Nephron progenitor cell (in vitro differentiated cells): ENCODE measurements around the gene GLRX5.

Experiments
- DNase-seq: peaks from one replicate; pipeline ENCODE4 v3.0.0; 2021
- H3K27ac Mint-ChIP-seq: 2 replicates; pipeline ENCODE4 v1.8.0; 2021; ENCODE audit warnings: mild to moderate bottlenecking, moderate library complexity, mixed read lengths
- H3K27me3 Mint-ChIP-seq: 2 replicates; pipeline ENCODE4 v1.8.0; 2021; ENCODE audit warnings: mild to moderate bottlenecking, low read depth, mixed read lengths; ENCODE audit not compliant: poor library complexity
- H3K36me3 Mint-ChIP-seq: 2 replicates; pipeline ENCODE4 v1.8.0; 2021; ENCODE audit warnings: low read depth, mixed read lengths
- H3K4me1 Mint-ChIP-seq: 2 replicates; pipeline ENCODE4 v1.8.0; 2021; ENCODE audit warnings: mixed read lengths
- H3K4me3 Mint-ChIP-seq: 2 replicates; pipeline ENCODE4 v1.8.0; 2021; ENCODE audit warnings: mild to moderate bottlenecking, moderate library complexity, mixed read lengths
- H3K9me3 Mint-ChIP-seq: 2 replicates; pipeline ENCODE4 v1.8.0; 2021; ENCODE audit warnings: mild to moderate bottlenecking, moderate library complexity, mixed read lengths
- CTCF ChIP-seq: fragments of 200-600 bp; sonication (generic); IDR thresholded peaks from 2 replicates; pipeline ENCODE4 v1.5.0; 2021; ENCODE audit warnings: antibody characterized with exemption

The GLRX5 gene

DNA sequence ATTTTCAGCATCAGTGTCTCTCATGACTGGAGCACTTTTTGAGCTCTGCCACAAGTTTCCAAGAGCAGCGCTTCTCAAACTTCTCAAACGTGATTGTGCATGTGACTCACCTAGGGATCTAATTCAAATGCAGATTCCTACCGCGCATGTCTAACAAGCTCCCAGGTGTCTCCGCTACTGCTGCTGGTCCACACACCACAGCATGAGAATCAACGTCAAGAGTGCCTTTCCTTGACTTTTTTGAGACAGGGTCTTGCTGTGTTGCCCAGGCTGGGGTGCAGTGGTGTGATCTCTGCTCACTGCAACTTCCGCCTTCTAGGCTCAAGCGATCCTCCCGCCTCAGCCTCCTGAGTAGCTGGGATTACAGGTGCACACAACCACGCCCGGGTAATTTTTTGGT lies 22.4 kb downstream of the GLRX5 start:
- peaks cover 5% of the 10 kb centered on the region for H3K27me3 Mint-ChIP-seq
- no peaks in the 10 kb centered on the region for H3K36me3 Mint-ChIP-seq
- TF ChIP-seq CTCF: no peak
- no peak overlapping the region for H3K4me3 Mint-ChIP-seq
- H3K27ac Mint-ChIP-seq: no peak overlapping the region
- DNase-seq: no peak
- no peaks in the 10 kb centered on the region for H3K4me1 Mint-ChIP-seq
- no peaks in the 10 kb centered on the region for H3K9me3 Mint-ChIP-seq

GRCh38 chr14:95557832-95558231 lies 23.0 kb downstream of the GLRX5 start:
- Mint-ChIP-seq H3K4me3 (no peak overlapping the region), H3K27me3 (peaks cover 7% of the 10 kb centered on the region), H3K4me1 (no peaks in the 10 kb centered on the region), H3K9me3 (no peaks in the 10 kb centered on the region), H3K36me3 (no peaks in the 10 kb centered on the region), H3K27ac (no peak overlapping the region)
- no peak for TF ChIP-seq CTCF
- DNase-seq: no peak

DNA sequence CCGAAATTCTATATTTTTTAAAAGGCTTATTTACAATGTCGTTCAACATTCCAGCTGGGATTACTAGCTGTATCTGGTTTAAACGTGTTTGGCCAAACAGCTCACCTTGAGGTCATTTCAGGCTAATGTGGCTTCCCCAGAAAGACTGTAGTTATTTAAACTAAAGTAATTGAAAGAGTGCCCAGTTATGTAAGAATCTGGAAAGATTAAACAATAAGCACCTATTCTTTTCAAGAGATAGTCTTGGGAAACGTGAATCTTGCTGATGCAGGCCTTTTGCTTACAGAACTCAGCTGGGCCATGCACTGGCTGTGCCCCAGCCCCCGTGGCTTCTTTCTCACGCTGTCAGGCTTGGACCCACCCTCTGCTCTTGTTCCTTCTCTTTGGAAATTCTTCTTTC lies 24.4 kb downstream of the GLRX5 start:
- Mint-ChIP-seq H3K9me3 (no peaks in the 10 kb centered on the region), H3K27ac (no peak overlapping the region)
- no peak for TF ChIP-seq CTCF

GRCh38 chr14:95561001-95561412 lies 26.2 kb downstream of the GLRX5 start:
- H3K4me1 Mint-ChIP-seq: peaks cover 6% of the 10 kb centered on the region
- TF ChIP-seq CTCF: peak; percentile 99
- H3K9me3 Mint-ChIP-seq: no peaks in the 10 kb centered on the region
- peak; percentile 97 for DNase-seq
- no peak overlapping the region for H3K4me3 Mint-ChIP-seq
- H3K36me3 Mint-ChIP-seq: no peaks in the 10 kb centered on the region
- H3K27ac Mint-ChIP-seq: no peak overlapping the region
- peaks cover 7% of the 10 kb centered on the region for H3K27me3 Mint-ChIP-seq

More for the DNA sequence above, 24.4 kb downstream of the GLRX5 start:
- peaks cover 6% of the 10 kb centered on the region for H3K4me1 Mint-ChIP-seq
- no peaks in the 10 kb centered on the region for H3K36me3 Mint-ChIP-seq
- H3K27me3 Mint-ChIP-seq: peaks cover 7% of the 10 kb centered on the region
- DNase-seq: no peak
- no peak overlapping the region for H3K4me3 Mint-ChIP-seq

DNA sequence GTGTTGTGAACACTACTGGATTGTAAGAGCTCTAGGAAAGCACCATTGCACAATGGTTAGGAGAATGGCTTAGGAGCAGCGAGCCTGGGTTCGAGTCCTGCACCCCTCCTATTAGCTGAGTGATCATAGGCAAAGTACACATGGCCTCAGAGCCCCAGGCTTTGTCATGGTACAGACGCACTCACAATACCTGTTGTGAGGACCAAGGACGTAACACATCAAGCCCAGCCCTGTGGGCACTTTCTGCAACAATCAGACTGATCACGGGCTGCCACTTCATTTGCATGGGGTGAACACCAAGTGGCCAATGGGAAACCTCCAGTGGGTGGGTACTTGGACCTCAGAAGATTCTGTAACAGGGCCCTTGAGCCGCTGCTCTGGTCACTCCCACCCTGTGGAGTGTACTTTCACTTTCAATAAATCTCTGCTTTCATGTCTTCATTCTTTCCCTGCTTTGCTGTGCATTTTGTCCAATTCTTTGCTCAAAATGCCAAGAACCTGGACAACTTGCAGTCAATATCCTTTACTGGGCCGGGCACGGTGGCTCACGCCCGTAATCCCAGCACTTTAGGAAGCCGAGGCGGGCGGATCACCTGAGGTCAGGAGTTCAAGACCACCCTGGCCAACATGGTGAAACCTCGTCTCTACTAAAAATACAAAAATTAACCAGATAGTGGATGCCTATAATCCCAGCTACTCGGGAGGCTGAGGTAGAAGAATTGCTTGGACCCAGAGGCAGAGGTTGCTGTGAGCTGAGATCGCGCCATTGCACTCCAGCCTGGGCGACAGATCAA lies 28.2 kb downstream of the GLRX5 start:
- H3K36me3 Mint-ChIP-seq: no peaks in the 10 kb centered on the region
- H3K4me1 Mint-ChIP-seq: peaks cover 6% of the 10 kb centered on the region
- TF ChIP-seq CTCF: no peak
- H3K27me3 Mint-ChIP-seq: peaks cover 7% of the 10 kb centered on the region
- no peak overlapping the region for H3K4me3 Mint-ChIP-seq
- no peak overlapping the region for H3K27ac Mint-ChIP-seq
- H3K9me3 Mint-ChIP-seq: no peaks in the 10 kb centered on the region
- DNase-seq: no peak

- Mint-ChIP-seq H3K27me3 (peaks cover 7% of the 10 kb centered on the region), H3K9me3 (no peaks in the 10 kb centered on the region), H3K36me3 (no peaks in the 10 kb centered on the region), H3K4me1 (peaks cover 6% of the 10 kb centered on the region), H3K4me3 (no peak overlapping the region), H3K27ac (no peak overlapping the region)
- no peak for DNase-seq
- no peak for TF ChIP-seq CTCF
Observed at GRCh38 chr14:95564060-95564459, 29.2 kb downstream of the GLRX5 start.
